Measurements from ENCODE around the gene RPS15A.

DNA sequence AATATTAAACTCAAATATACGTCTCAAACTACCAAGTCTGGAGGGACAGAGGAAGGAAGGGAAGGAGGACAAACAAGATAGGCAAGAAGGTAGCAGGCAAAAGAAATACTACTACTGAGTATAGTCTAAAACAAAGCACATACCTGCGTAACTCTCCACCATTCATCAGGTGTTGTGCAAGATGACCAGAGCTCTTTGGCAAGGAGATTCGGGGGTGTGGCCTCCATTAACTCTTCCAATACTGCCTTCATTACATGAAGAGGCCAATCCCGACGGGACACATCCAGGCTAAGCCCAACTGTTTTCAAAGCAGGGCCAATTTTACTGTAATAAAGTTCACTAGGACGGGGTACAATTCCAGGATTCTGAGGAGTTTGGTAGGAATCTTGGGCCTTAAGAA, 49.4 kb upstream of the RPS15A start:
- no peak for TF ChIP-seq POLR2A (IDR thresholded peaks at IDR 0.05; ENCODE audit: low read depth, low read length)
- no peak for TF ChIP-seq POLR2AphosphoS5 (IDR thresholded peaks at IDR 0.05; ENCODE audit: low read depth, low read length)
- no peak for TF ChIP-seq TAF1 (IDR thresholded peaks at IDR 0.05; ENCODE audit: borderline replicate concordance, low read depth, low read length)

Data from GM12892 (cell line).